Caco-2 (cell line): Measurements from ENCODE around the gene CTIF. TPM values are rescaled to one million over a fixed set of nuclear protein-coding genes. Genes with fewer than 3 reads are reported as not detected.

Experiments
- BruUV-seq: library from RNA; stranded (reverse); fragments of 400-500 nt; replicated peaks from 2 replicates; lab custom pipeline; 2021; lab: Mats Ljungman, UMichigan
- CTCF ChIA-PET: fragments of 300-600 bp; sonication (Branson Sonifier 250); formaldehyde crosslinking; loops from one replicate; lab custom pipeline; 2022; ENCODE audit warnings: antibody characterized with exemption; lab: Charles Lee
- POLR2A ChIA-PET: fragments of 300-600 bp; sonication (Branson Sonifier 250); formaldehyde crosslinking; loops from one replicate; lab custom pipeline; 2022; ENCODE audit warnings: antibody characterized with exemption; lab: Charles Lee
- DNase-seq, 2 experiments: peaks; one replicate each; pipeline versions ENCODE4 v3.0.0 to v3.0.0-alpha.2; 2020 to 2022
- H3K27me3 ChIP-seq: replicated peaks from 2 replicates; pipeline ENCODE4 v1.6.0; 2011; ENCODE audit warnings: low read length; ENCODE audit not compliant: control insufficient read depth, insufficient read depth
- H3K36me3 ChIP-seq: 2 replicates; pipeline ENCODE4 v1.5.1; 2011; ENCODE audit warnings: low read length; ENCODE audit not compliant: control insufficient read depth, insufficient read depth
- H3K4me1 ChIP-seq: fragments of 250-450 bp; sonication (Bioruptor Pico); 2 replicates; pipeline ENCODE4 v1.5.1; 2020; ENCODE audit warnings: mild to moderate bottlenecking
- H3K4me3 ChIP-seq: 2 replicates; pipeline ENCODE4 v1.5.1; 2011; ENCODE audit warnings: low read depth, mild to moderate bottlenecking, control low read depth, low read length
- H3K9me3 ChIP-seq: fragments of 250-450 bp; sonication (Bioruptor Pico); 2 replicates; pipeline ENCODE4 v1.5.1; 2020; ENCODE audit warnings: mild to moderate bottlenecking, moderate library complexity
- H3K27ac Mint-ChIP-seq: one replicate; pipeline ENCODE4 v1.8.0; 2022; ENCODE audit warnings: mixed read lengths; ENCODE audit not compliant: unreplicated experiment
- H3K27me3 Mint-ChIP-seq: one replicate; pipeline ENCODE4 v1.8.0; 2022; ENCODE audit warnings: mixed read lengths; ENCODE audit not compliant: insufficient read depth, unreplicated experiment
- H3K36me3 Mint-ChIP-seq: one replicate; pipeline ENCODE4 v1.8.0; 2022; ENCODE audit warnings: mild to moderate bottlenecking, mixed read lengths; ENCODE audit not compliant: insufficient read depth, unreplicated experiment
- H3K4me1 Mint-ChIP-seq: one replicate; pipeline ENCODE4 v1.8.0; 2022; ENCODE audit warnings: low read depth, mixed read lengths; ENCODE audit not compliant: unreplicated experiment
- H3K4me3 Mint-ChIP-seq: one replicate; pipeline ENCODE4 v1.8.0; 2022; ENCODE audit warnings: mild to moderate bottlenecking, moderate library complexity, mixed read lengths; ENCODE audit not compliant: unreplicated experiment
- H3K9me3 Mint-ChIP-seq: one replicate; pipeline ENCODE4 v1.8.0; 2022; ENCODE audit warnings: mixed read lengths; ENCODE audit not compliant: unreplicated experiment
- intact Hi-C: fragments of 100-400 bp; cut with micrococcal nuclease; formaldehyde crosslinking; loops from one replicate; pipeline ENCODE4 v1.10.0; 2022; ENCODE audit not compliant: unreplicated experiment
- total RNA-seq: library from RNA; stranded (reverse); gene quantifications from 2 replicates; pipeline ENCODE4 v1.2.3, GENCODE V29; 2022
- TF ChIP-seq, protein P1 (sequence below), 2 experiments: fragments of 200-600 bp in 1 of 2; IDR thresholded peaks; 1 replicate in 1 of 2; 2 replicates in 1 of 2; pipeline versions ENCODE4 v1.5.1 to v1.8.0; 2011 to 2022; ENCODE audit warnings: antibody characterized with exemption in 1 of 2, control low read depth in 1 of 2, inconsistent platforms in 1 of 2, low read depth in 1 of 2, low read length in 1 of 2, mild to moderate bottlenecking in 1 of 2, moderate library complexity in 1 of 2; ENCODE audit not compliant: insufficient read depth in 1 of 2, severe bottlenecking in 1 of 2, unreplicated experiment in 1 of 2

The CTIF gene
- total RNA-seq, 1 experiment from 2014 or later = 19.9 TPM

GRCh38 chr18:48546396-48546795, 7.6 kb downstream of the CTIF start:
- Mint-ChIP-seq H3K27ac (peak overlapping the region; percentile 40), H3K27me3 (no peaks in the 10 kb centered on the region), H3K36me3 (peaks cover 11% of the 10 kb centered on the region), H3K9me3 (no peaks in the 10 kb centered on the region), H3K4me3 (no peak overlapping the region), H3K4me1 (peaks cover 28% of the 10 kb centered on the region)
- no peak overlapping the region for H3K4me3 ChIP-seq
- H3K27me3 ChIP-seq = no peaks in the 10 kb centered on the region
- TF ChIP-seq, protein P1, sequence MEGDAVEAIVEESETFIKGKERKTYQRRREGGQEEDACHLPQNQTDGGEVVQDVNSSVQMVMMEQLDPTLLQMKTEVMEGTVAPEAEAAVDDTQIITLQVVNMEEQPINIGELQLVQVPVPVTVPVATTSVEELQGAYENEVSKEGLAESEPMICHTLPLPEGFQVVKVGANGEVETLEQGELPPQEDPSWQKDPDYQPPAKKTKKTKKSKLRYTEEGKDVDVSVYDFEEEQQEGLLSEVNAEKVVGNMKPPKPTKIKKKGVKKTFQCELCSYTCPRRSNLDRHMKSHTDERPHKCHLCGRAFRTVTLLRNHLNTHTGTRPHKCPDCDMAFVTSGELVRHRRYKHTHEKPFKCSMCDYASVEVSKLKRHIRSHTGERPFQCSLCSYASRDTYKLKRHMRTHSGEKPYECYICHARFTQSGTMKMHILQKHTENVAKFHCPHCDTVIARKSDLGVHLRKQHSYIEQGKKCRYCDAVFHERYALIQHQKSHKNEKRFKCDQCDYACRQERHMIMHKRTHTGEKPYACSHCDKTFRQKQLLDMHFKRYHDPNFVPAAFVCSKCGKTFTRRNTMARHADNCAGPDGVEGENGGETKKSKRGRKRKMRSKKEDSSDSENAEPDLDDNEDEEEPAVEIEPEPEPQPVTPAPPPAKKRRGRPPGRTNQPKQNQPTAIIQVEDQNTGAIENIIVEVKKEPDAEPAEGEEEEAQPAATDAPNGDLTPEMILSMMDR (IDR thresholded peaks at IDR 0.05; ENCODE audit: insufficient read depth in 1 of 2, low read depth in 1 of 2, low read length in 1 of 2, severe bottlenecking in 1 of 2, unreplicated experiment in 1 of 2) = no peak
- no peaks in the 10 kb centered on the region for H3K9me3 ChIP-seq
- intact Hi-C loops = no loop called here
- H3K4me1 ChIP-seq = peaks cover 37% of the 10 kb centered on the region
- ChIA-PET POLR2A (no interaction called here), CTCF (no interaction called here)
- no TSS peak for BruUV-seq
- DNase-seq = no peak
- no peaks in the 10 kb centered on the region for H3K36me3 ChIP-seq

- H3K27me3 ChIP-seq = no peaks in the 10 kb centered on the region
- intact Hi-C loops = no loop called here
- H3K4me3 ChIP-seq = no peak overlapping the region
- H3K4me1 ChIP-seq = peaks cover 31% of the 10 kb centered on the region
- CTCF ChIA-PET = no interaction called here
- no peaks in the 10 kb centered on the region for H3K27me3 Mint-ChIP-seq
- BruUV-seq = no TSS peak
- H3K36me3 ChIP-seq = no peaks in the 10 kb centered on the region
- DNase-seq = no peak
- no peaks in the 10 kb centered on the region for H3K9me3 ChIP-seq
- TF ChIP-seq, protein P1 (IDR thresholded peaks at IDR 0.05; ENCODE audit: insufficient read depth in 1 of 2, low read depth in 1 of 2, low read length in 1 of 2, severe bottlenecking in 1 of 2, unreplicated experiment in 1 of 2) = no peak
- no peak overlapping the region for H3K4me3 Mint-ChIP-seq
- POLR2A ChIA-PET = interaction anchor here (1.0 kb wide), 1 partner anchor 59 kb away, joined by 3 read pairs; no protein-coding TSS in a partner anchor
- no peak overlapping the region for H3K27ac Mint-ChIP-seq
- peaks cover 28% of the 10 kb centered on the region for H3K4me1 Mint-ChIP-seq
- no peaks in the 10 kb centered on the region for H3K9me3 Mint-ChIP-seq
- H3K36me3 Mint-ChIP-seq = peaks cover 11% of the 10 kb centered on the region
Measured at GRCh38 chr18:48547531-48547981, 8.7 kb downstream of the CTIF start.

DNA sequence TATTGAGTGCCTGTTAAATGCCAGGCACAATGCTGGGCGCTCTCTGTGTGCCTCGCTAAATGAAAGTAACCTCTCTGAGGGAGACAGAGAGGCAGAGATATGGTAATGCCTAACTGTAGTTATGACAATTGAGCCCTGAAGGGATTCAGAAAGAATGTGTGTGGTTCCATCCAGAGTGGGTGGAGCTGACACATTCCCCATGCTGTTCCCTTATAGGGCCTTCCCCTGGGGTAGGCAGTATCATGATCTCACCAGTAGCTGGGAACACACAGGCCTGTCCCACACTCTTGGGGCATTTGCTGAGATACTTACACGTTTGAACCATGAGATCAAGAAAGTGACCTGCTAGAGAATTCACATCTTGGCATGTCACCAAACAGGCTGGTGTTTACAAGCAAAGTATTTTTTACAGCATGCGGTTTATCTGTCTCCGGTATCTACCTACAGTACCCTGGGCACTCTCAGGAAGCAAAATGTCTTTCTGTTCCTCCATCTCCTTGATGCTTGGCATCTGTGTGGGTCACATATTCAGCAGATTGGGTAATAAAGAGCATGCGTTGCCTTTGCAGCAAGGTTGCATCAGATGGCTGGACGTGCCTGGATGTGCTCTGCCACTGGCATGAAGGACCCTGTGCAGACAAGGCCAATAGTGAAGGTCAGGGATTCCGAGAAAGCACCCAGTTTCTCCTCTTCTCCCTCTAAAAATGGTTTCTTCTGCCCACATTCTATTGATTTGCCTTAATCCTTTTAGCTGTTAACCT, 9.4 kb downstream of the CTIF start:
- TF ChIP-seq, protein P1 (IDR thresholded peaks at IDR 0.05; ENCODE audit: insufficient read depth in 1 of 2, low read depth in 1 of 2, low read length in 1 of 2, severe bottlenecking in 1 of 2, unreplicated experiment in 1 of 2) = no peak
- BruUV-seq = no TSS peak
- no peak overlapping the region for H3K4me3 Mint-ChIP-seq
- DNase-seq = peak; percentile 46 to 50
- H3K36me3 Mint-ChIP-seq = peaks cover 11% of the 10 kb centered on the region
- peak overlapping the region; percentile 66 for H3K27ac Mint-ChIP-seq
- ChIA-PET CTCF (no interaction called here), POLR2A (interaction anchor here (1.0 kb wide), 1 partner anchor 60 kb away, joined by 3 read pairs; no protein-coding TSS in a partner anchor)
- Histone ChIP-seq H3K27me3 (no peaks in the 10 kb centered on the region), H3K4me1 (peaks cover 25% of the 10 kb centered on the region), H3K9me3 (no peaks in the 10 kb centered on the region), H3K4me3 (no peak overlapping the region), H3K36me3 (no peaks in the 10 kb centered on the region)
- no peaks in the 10 kb centered on the region for H3K9me3 Mint-ChIP-seq
- peaks cover 28% of the 10 kb centered on the region for H3K4me1 Mint-ChIP-seq
- no peaks in the 10 kb centered on the region for H3K27me3 Mint-ChIP-seq
- intact Hi-C loops = no loop called here
